IMR-90 (cell line): Measurements from ENCODE around the gene SIK3. TPM values are rescaled to one million over a fixed set of nuclear protein-coding genes. Genes with fewer than 3 reads are reported as not detected.

ENCODE experiments used
- ATAC-seq: fragments of 200-7000 bp; cut with Tn5 transposase; 2 replicates; pipeline ENCODE4 v1.9.1; 2020; ENCODE audit warnings: low read depth, mild to moderate bottlenecking, moderate library complexity
- BruUV-seq: library from RNA; stranded (reverse); fragments of 400-500 nt; replicated peaks from 2 replicates; lab custom pipeline; 2021; lab: Mats Ljungman, UMichigan
- CTCF ChIA-PET: fragments of 300-600 bp; formaldehyde crosslinking; extraction: SDS; loops from one replicate; lab custom pipeline; 2021; ENCODE audit warnings: antibody characterized with exemption; lab: Yijun Ruan, JAX
- POLR2A ChIA-PET: fragments of 300-600 bp; sonication (Branson Sonifier 250); formaldehyde crosslinking; loops from one replicate; lab custom pipeline; 2022; ENCODE audit warnings: antibody characterized with exemption; ENCODE audit not compliant: unreplicated experiment; lab: Charles Lee
- DNase-seq: peaks from one replicate; pipeline ENCODE4 v3.0.0; 2013
- H2AFZ ChIP-seq: replicated peaks from 2 replicates; pipeline ENCODE3; 2013; ENCODE audit warnings: low read length, mild to moderate bottlenecking; ENCODE audit not compliant: poor library complexity
- H2AK5ac ChIP-seq: 2 replicates; pipeline ENCODE4 v1.6.1; 2013; ENCODE audit warnings: low read depth, low read length, inconsistent platforms
- H2AK9ac ChIP-seq: replicated peaks from 2 replicates; pipeline ENCODE3; 2013; ENCODE audit warnings: mild to moderate bottlenecking, low read depth, low read length, moderate library complexity; ENCODE audit not compliant: poor library complexity
- H2BK120ac ChIP-seq: 2 replicates; pipeline ENCODE4 v1.6.1; 2013; ENCODE audit warnings: low read depth, low read length, inconsistent platforms
- H2BK15ac ChIP-seq: 3 replicates; pipeline ENCODE4 v1.6.1; 2013; ENCODE audit warnings: low read depth, low read length, inconsistent platforms
- H2BK20ac ChIP-seq: 2 replicates; pipeline ENCODE4 v1.6.1; 2013; ENCODE audit warnings: low read depth, mild to moderate bottlenecking, inconsistent platforms, low read length, moderate library complexity
- H2BK5ac ChIP-seq: 2 replicates; pipeline ENCODE4 v1.6.1; 2013; ENCODE audit warnings: mild to moderate bottlenecking, low read depth, low read length, inconsistent platforms; ENCODE audit not compliant: poor library complexity, severe bottlenecking
- H3K14ac ChIP-seq: replicated peaks from 2 replicates; pipeline ENCODE4 v1.6.1; 2013; ENCODE audit warnings: low read depth, low read length, inconsistent platforms
- H3K18ac ChIP-seq: 2 replicates; pipeline ENCODE4 v1.6.1; 2013; ENCODE audit warnings: low read depth, low read length, control low read depth
- H3K23ac ChIP-seq: 2 replicates; pipeline ENCODE4 v1.6.1; 2013; ENCODE audit warnings: low read depth, low read length, inconsistent platforms
- H3K27ac ChIP-seq: 2 replicates; pipeline ENCODE4 v1.5.1; 2013; ENCODE audit warnings: mild to moderate bottlenecking, control low read depth, low read length; ENCODE audit not compliant: insufficient read depth
- H3K27me3 ChIP-seq: 2 replicates; pipeline ENCODE4 v1.6.1; 2013; ENCODE audit warnings: low read length; ENCODE audit not compliant: control insufficient read depth, insufficient read depth
- H3K36me3 ChIP-seq: 2 replicates; pipeline ENCODE4 v1.6.1; 2013; ENCODE audit warnings: low read length, mixed read lengths; ENCODE audit not compliant: control insufficient read depth, insufficient read depth
- H3K4ac ChIP-seq: 2 replicates; pipeline ENCODE4 v1.6.1; 2013; ENCODE audit warnings: low read depth, low read length, inconsistent platforms
- H3K4me1 ChIP-seq: 2 replicates; pipeline ENCODE4 v1.6.1; 2013; ENCODE audit warnings: low read length, mixed read lengths; ENCODE audit not compliant: control insufficient read depth, insufficient read depth
- H3K4me2 ChIP-seq: 2 replicates; pipeline ENCODE4 v1.6.1; 2013; ENCODE audit warnings: low read depth, mild to moderate bottlenecking, control low read depth, low read length, moderate library complexity
- H3K4me3 ChIP-seq: 2 replicates; pipeline ENCODE4 v1.5.1; 2013; ENCODE audit warnings: low read depth, mild to moderate bottlenecking, control low read depth, low read length, moderate library complexity; ENCODE audit not compliant: insufficient read depth
- H3K56ac ChIP-seq: 2 replicates; pipeline ENCODE4 v1.6.1; 2013; ENCODE audit warnings: low read length, inconsistent platforms; ENCODE audit not compliant: insufficient read depth; ENCODE audit errors: extremely low read depth
- H3K79me1 ChIP-seq, 2 experiments: 2 replicates each; pipeline ENCODE4 v1.6.1; 2013; ENCODE audit warnings: low read length in 2 of 2, inconsistent platforms in 1 of 2, low read depth in 1 of 2
- H3K9ac ChIP-seq: 2 replicates; pipeline ENCODE4 v1.6.1; 2013; ENCODE audit warnings: low read depth, low read length, control low read depth
- H3K9me1 ChIP-seq: 2 replicates; pipeline ENCODE4 v1.6.1; 2013; ENCODE audit warnings: low read length, inconsistent platforms; ENCODE audit not compliant: insufficient read depth
- H3K9me3 ChIP-seq: 2 replicates; pipeline ENCODE4 v1.6.1; 2013; ENCODE audit warnings: low read length; ENCODE audit not compliant: control insufficient read depth, insufficient read depth
- H4K20me1 ChIP-seq: 2 replicates; pipeline ENCODE4 v1.6.1; 2013; ENCODE audit warnings: low read length, inconsistent platforms; ENCODE audit not compliant: insufficient read depth
- H4K5ac ChIP-seq: 2 replicates; pipeline ENCODE4 v1.6.1; 2013; ENCODE audit warnings: mild to moderate bottlenecking, low read depth, low read length, control low read depth
- H4K8ac ChIP-seq, 2 experiments: 2 replicates each; pipeline ENCODE4 v1.6.1; 2013; ENCODE audit warnings: low read depth in 2 of 2, low read length in 2 of 2, control low read depth in 1 of 2, inconsistent platforms in 1 of 2
- H4K91ac ChIP-seq: 2 replicates; pipeline ENCODE4 v1.6.1; 2013; ENCODE audit warnings: low read depth, low read length, inconsistent platforms; ENCODE audit not compliant: insufficient read depth
- CEBPB ChIP-seq: IDR thresholded peaks from 2 replicates; pipeline ENCODE4 v1.6.1; 2012; ENCODE audit warnings: low read depth, low read length, improper control_type of control experiment
- CTCF ChIP-seq: conservative IDR thresholded peaks from 2 replicates; pipeline ENCODE4 v1.5.1; 2012; ENCODE audit warnings: mild to moderate bottlenecking, low read depth, low read length, improper control_type of control experiment
- ELK1 ChIP-seq: fragments of 150-350 bp; IDR thresholded peaks from 2 replicates; pipeline ENCODE4 v1.6.1; 2016; ENCODE audit warnings: low read depth, mild to moderate bottlenecking, low read length, moderate library complexity, borderline replicate concordance
- FOS ChIP-seq: fragments of 150-350 bp; IDR thresholded peaks from 2 replicates; pipeline ENCODE4 v1.6.1; 2016; ENCODE audit warnings: low read depth, low read length
- MAFK ChIP-seq: IDR thresholded peaks from 2 replicates; pipeline ENCODE4 v1.6.1; 2012; ENCODE audit warnings: low read depth, low read length, improper control_type of control experiment
- MAZ ChIP-seq: IDR thresholded peaks from 2 replicates; pipeline ENCODE4 v1.6.1; 2012; ENCODE audit warnings: low read depth, mild to moderate bottlenecking, low read length, improper control_type of control experiment, moderate library complexity, borderline replicate concordance
- MXI1 ChIP-seq: IDR thresholded peaks from 2 replicates; pipeline ENCODE4 v1.6.1; 2012; ENCODE audit warnings: low read depth, mild to moderate bottlenecking, low read length, moderate library complexity, borderline replicate concordance
- NFE2L2 ChIP-seq: fragments of 150-350 bp; IDR thresholded peaks from 2 replicates; pipeline ENCODE4 v1.6.1; 2016; ENCODE audit warnings: low read depth, mild to moderate bottlenecking, low read length
- POLR2A ChIP-seq: IDR thresholded peaks from 2 replicates; pipeline ENCODE4 v1.6.1; 2012; ENCODE audit warnings: mild to moderate bottlenecking, low read depth, low read length
- RCOR1 ChIP-seq: IDR thresholded peaks from 2 replicates; pipeline ENCODE4 v1.6.1; 2012; ENCODE audit warnings: mild to moderate bottlenecking, low read length, improper control_type of control experiment; ENCODE audit not compliant: insufficient replicate concordance
- RFX5 ChIP-seq: IDR thresholded peaks from 2 replicates; pipeline ENCODE4 v1.8.0; 2012; ENCODE audit warnings: low read depth, mild to moderate bottlenecking, low read length, moderate library complexity
- SMC3 ChIP-seq: fragments of 150-350 bp; IDR thresholded peaks from 2 replicates; pipeline ENCODE4 v1.6.1; 2016; ENCODE audit warnings: low read depth, mild to moderate bottlenecking, antibody characterized with exemption, low read length, moderate library complexity
- USF2 ChIP-seq: fragments of 150-350 bp; IDR thresholded peaks from 2 replicates; pipeline ENCODE4 v1.6.1; 2017; ENCODE audit warnings: mild to moderate bottlenecking, antibody characterized with exemption, low read length, low read depth
- WGBS, 2 experiments: methylation state at CpG; one replicate each; pipeline versions ENCODE4 v1.1.5 to v1.1.7; 2013; ENCODE audit warnings: missing lambda C conversion rate in 2 of 2; ENCODE audit not compliant: insufficient read length in 1 of 2; ENCODE audit errors: extremely low coverage in 2 of 2; 5-methylcytosine and 5-hydroxymethylcytosine counted together
- dilution Hi-C: fragments of 300-500 bp; cut with HindIII; formaldehyde crosslinking; loops from one replicate; pipeline ENCODE4 v1.14.3; 2018; ENCODE audit warnings: low sequenced_read_pairs; ENCODE audit not compliant: unreplicated experiment
- in situ Hi-C: fragments of 300-500 bp; cut with MboI; formaldehyde crosslinking; loops from 3 replicates; pipeline ENCODE4 v1.14.3; 2019; ENCODE audit warnings: low sequenced_read_pairs, inconsistent platforms, mixed read lengths
- intact Hi-C: fragments of 100-400 bp; cut with micrococcal nuclease; formaldehyde crosslinking; loops from 2 replicates; pipeline ENCODE4 v1.10.0; 2022
- polyA plus RNA-seq, 3 experiments: library from polyadenylated mRNA; depleted of rRNA; stranded (reverse); fragments of >200 nt; gene quantifications; 2 replicates each; pipeline ENCODE4 v1.2.3, GENCODE V29; 2012; ENCODE audit warnings: low replicate concordance in 1 of 3
- total RNA-seq: library from RNA; depleted of rRNA; stranded (reverse); fragments of >200 nt; gene quantifications from 2 replicates; pipeline ENCODE4 v1.2.3, GENCODE V29; 2012

The SIK3 gene
- total and polyA plus RNA-seq, 2 of the 4 experiments (the other 2 are of a cell fraction), result 8.2 to 9.1 TPM

- TF ChIP-seq USF2, result no peak
- no peak for TF ChIP-seq FOS
Observed at GRCh38 chr11:116901211-116901610, 197.0 kb downstream of the SIK3 start (continued).

- dilution Hi-C loops (no loop called here), in situ Hi-C loops (no loop called here), intact Hi-C loops (no loop called here)
- no peaks in the 10 kb centered on the region for H3K4me1 ChIP-seq
- H4K20me1 ChIP-seq, result no peaks in the 10 kb centered on the region
- H4K8ac ChIP-seq, result no peak overlapping the region
- H4K5ac ChIP-seq, result no peak overlapping the region
- peaks cover 19% of the 10 kb centered on the region for H3K36me3 ChIP-seq
- no TSS peak for BruUV-seq
- H2BK15ac ChIP-seq, result no peak overlapping the region
- H2AK5ac ChIP-seq, result no peak overlapping the region
- no peak overlapping the region for H2BK120ac ChIP-seq
- POLR2A ChIA-PET, result no interaction called here
- ATAC-seq, result no peak
- H2BK5ac ChIP-seq, result no peak overlapping the region
- H3K27me3 ChIP-seq, result no peaks in the 10 kb centered on the region
- DNase-seq, result no peak
- H3K9ac ChIP-seq, result no peak overlapping the region
- H2BK20ac ChIP-seq, result no peak overlapping the region
- H3K4me3 ChIP-seq, result no peak overlapping the region
- H3K79me1 ChIP-seq, result no peaks in the 10 kb centered on the region; a peak in 1 of 4 replicates
- no peak overlapping the region for H3K4ac ChIP-seq
- no peaks in the 10 kb centered on the region; the same call in 1 of the 2 replicates for H3K9me1 ChIP-seq
- no peak overlapping the region for H2AK9ac ChIP-seq
- H3K14ac ChIP-seq, result no peak overlapping the region
- no CpG with 5 or more reads among the region's 8 CpGs for WGBS, 2 experiments
- H4K91ac ChIP-seq, result no peak overlapping the region
- H3K23ac ChIP-seq, result no peak overlapping the region
- no peak overlapping the region for H3K18ac ChIP-seq
- peaks cover 4% of the 10 kb centered on the region; the same call in 1 of the 2 replicates for H3K9me3 ChIP-seq
- no peak overlapping the region for H2AFZ ChIP-seq
- TF ChIP-seq CEBPB (no peak), POLR2A (no peak), RFX5 (no peak), MAFK (no peak), SMC3 (no peak), ELK1 (no peak), FOS (no peak), RCOR1 (no peak), NFE2L2 (no peak), MXI1 (no peak), CTCF (no peak), MAZ (no peak)
- CTCF ChIA-PET, result no interaction called here
- no peak overlapping the region for H3K27ac ChIP-seq
- H3K56ac ChIP-seq, result no peak overlapping the region
- no peak overlapping the region for H3K4me2 ChIP-seq
Observed at GRCh38 chr11:116896211-116896610, 202.0 kb downstream of the SIK3 start.
